NCI-H187 (cell line): Measurements from ENCODE around the gene SH3RF1.

Source experiments
- DNase-seq, 2 experiments: peaks; one replicate each; lab custom pipeline; 2025; lab: John Stamatoyannopoulos, UW

Gene SH3RF1

DNA sequence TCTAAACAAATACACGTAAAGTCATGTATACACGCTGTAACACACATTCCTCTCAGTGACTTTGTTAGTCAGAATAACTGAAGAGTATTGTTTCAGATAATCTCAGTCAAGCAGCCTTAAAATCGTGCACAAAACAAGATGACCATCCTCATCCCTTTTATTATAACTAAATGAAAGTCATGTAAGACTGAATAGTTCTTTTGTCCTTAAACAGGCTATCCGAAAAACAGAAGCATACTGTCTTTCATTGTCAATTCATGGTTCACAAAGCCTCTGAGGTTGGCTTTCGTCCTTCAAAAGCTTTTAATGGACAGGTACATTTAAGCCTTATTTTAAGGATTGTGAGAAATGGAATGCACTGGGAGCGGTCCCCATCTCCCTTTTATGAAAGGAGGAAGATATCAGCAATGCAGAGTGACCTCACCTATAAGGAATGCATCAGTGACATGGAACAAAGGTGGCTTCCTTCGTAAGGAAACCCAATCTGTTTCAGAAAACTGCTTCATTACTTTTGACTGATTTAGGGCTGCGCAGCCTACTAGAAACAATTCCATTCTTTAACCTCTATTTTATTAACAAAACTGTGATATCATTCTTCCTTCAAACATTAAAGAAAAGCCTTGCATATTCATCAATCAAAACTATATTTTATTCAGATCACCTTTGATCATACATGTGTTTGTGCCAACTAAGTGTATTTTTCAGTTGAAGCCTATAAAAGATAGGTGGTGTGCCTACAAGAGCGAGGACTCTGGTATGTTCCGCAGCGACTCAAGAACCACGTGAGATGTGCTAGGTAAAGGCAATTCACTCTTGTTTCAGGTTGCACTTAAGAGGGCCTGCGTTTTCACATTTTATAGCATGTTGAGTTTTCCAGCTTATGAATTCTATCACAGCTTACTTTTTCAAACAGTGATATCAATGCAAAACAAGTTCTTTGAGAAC is 19.2 kb downstream of the SH3RF1 start:
- DNase-seq = no peak

- DNase-seq = no peak
Observed at GRCh38 chr4:169250796-169251195, 20.0 kb downstream of the SH3RF1 start.

- DNase-seq = no peak
Observed at GRCh38 chr4:169249999-169250398, 20.8 kb downstream of the SH3RF1 start.

DNA sequence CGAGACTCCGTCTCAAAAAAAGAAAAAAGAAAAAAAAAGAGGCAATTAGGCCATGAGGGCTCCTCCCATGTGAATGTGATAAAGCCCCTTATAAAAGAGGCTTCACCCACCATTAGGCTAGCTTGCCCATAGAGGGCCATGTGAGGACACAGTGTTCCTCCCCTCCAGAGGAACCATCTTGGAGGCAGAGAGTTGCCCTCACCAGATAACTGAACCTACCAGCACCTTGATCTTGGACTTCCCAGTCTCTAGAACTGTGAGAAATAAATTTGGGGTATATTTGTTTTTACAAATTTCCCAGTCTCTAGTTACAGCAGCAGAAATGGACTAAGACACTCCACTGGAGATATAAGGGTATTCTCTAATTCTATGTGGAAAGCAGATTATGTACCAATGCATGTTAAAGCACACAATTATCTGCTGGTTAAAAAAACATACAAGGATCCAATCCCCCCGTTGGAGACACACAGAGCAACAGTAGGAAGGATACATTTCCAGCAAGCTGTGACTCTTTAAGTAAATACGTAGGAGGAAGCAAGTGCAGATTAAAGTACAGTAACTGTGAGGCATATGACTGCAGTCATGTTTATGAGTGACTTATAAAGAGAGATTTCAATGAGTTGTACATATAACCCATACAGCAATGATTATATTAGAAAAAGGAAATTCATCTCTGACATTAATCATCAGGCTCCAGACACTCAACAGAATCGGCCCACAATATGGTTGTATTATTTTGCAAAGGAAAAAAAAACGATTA is 21.4 kb downstream of the SH3RF1 start:
- DNase-seq = no peak

DNA sequence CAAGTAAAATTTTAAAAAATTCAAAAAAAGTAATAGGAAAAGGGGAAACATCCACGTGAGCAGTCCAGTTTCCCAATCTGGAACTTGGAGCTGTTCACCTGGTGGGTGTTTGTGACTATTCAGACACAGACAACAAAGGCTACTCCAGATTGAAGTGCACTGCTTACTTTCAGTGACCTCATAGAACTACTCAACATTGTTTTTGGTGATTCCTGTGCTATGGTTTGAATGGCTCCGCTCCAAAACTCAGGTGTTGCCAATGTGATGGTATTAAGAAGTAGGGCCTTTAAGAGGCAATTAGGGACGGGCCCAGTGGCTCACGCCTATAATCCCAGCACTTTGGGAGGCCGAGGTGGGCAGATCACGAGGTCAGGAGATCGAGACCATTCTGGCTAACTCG is 22.1 kb downstream of the SH3RF1 start:
- no peak for DNase-seq

DNA sequence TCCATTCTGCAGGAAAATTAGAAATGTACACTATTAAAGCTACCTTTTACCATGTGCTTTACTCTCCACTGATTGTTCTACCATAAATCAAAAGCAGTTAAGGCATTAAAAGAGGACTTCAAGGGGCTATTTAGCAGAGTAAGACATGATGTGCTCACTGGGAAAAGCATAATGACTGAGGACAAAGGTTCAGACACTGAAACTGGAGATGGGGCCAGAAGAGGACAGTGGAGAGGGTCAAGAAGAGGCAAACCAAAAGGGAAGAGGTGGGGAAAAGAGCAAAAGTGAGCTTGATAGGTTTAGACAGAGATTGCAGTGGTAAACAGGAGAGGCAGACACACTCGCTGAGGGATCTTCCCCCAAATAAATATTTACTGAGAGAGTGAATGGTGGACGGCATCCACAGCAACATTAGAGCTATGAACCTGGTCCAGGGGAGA is 23.8 kb downstream of the SH3RF1 start:
- no peak for DNase-seq

DNA sequence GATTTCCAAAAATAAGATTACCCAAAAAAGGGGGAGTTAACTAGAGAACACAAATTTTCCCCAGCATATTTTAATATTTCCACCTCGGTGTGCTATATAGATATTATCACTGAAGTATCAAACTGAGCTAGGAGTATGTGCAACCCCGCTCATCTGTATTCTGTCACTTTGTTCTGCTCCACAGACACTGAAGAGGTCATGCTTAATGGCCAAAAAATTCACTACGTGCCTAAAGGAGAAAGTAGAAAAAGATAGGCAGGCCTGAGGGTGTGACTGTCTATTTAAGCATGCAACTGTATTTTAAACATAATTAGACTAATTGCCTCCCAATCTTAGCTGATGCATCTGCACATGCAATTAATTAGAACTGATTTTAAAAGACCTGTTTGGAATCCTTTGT is 24.5 kb downstream of the SH3RF1 start:
- no peak for DNase-seq

GRCh38 chr4:169245061-169245460 is 25.7 kb downstream of the SH3RF1 start:
- DNase-seq = no peak

- DNase-seq = no peak
Observed at GRCh38 chr4:169243825-169244609, 26.7 kb downstream of the SH3RF1 start.

DNA sequence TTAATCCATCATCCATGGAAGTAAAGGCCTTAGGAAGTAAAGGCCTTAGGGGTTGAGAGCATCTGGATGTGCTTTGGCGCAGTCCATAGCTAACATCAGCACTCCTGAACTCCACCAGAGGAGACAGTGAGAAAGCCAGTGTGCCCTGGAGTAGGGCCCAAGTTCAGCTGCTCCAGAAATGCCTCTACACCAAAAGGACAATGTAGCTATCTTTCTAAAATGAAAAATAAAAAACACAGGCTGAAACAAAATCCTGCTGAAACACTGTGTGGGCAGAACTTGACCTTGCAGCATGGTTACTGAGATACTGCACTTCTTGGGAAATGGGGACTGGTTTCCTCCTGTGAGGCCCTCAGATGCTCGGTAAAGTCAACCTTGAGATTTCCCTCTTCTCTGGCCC is 29.3 kb downstream of the SH3RF1 start:
- no peak for DNase-seq

DNA sequence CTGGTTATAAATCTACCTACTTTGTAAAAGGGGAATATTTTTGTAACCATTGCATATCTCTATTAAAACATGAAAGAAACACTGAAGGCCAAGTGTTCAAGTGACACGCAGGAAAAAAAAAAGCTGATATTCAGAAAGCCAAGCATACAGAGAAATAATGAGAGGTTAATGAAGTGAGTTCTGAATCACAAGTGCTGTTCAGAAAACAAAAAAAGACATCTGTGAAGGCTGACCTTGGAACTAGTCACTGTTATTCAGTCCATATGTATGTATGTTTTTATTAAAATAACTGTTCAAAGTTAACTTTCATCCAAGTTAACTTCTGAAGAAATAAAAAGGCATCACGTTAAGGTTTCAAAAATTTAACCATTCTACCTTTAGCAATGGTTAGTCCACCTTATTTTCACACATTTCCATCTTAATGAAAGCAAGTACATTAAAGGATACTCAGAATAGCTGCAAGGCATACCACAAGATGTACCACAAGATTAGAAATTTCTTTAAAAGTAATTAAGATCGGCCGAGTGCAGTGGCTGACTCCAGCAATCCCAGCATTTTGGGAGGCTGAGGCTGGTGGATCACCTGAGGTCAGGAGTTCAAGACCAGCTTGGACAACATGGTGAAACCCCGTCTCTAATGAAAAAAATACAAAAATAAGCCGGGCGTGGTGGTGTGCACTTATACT is 31.4 kb downstream of the SH3RF1 start:
- no peak for DNase-seq

- DNase-seq = no peak
Observed at GRCh38 chr4:169238445-169238844, 32.3 kb downstream of the SH3RF1 start.

GRCh38 chr4:169236873-169237626 is 33.7 kb downstream of the SH3RF1 start:
- no peak for DNase-seq

DNA sequence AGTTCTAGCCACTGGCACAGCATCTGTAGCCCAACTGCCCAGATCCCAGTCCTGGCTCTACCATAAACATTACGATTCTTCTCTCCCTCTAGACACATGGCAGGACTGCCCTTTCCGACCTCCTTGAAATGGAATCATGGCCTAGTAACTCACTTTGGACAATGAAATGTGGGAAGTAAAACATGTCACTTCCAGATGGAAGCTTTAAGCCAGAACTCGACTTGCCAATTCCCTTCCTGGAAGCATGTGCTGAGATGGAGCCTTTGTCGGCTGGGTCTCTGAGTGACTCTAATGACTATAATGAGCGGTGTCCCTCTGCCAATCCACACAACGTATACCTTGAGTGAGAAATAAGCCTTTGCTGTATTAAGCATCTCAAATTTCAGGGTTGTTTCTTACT is 34.7 kb downstream of the SH3RF1 start:
- no peak for DNase-seq

DNA sequence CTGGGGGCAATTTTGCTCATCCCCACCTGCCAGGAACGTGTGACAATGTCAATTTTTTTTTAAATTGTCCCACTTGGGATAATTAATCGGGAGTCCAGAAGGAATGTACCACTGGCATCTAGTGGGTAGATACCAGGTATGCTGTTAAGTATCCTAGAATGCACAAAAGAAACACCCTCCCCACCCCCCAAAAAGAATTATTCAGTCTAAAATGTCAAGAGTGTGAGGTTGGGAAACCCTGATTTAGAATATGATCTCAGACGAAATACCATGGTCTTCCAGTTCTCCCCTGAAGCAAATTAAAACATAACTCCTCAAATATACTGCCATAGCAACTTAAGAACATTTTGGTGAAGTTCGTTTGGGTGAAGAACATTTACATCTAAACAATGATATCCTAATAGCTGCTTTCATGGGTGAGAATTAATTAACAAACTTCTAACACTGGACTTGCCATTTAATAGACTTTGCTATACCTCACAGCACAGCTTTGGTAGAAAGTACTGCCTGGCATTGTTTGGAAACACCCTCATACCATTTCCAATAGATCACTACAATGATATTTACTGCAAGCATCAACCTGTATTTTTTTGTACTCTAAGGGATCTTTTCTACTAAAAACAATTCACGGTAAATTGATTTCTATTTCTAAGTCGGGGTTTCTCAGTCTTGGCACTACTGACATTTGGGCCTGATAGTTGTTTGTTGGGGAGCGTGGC is 36.5 kb downstream of the SH3RF1 start:
- no peak for DNase-seq

DNA sequence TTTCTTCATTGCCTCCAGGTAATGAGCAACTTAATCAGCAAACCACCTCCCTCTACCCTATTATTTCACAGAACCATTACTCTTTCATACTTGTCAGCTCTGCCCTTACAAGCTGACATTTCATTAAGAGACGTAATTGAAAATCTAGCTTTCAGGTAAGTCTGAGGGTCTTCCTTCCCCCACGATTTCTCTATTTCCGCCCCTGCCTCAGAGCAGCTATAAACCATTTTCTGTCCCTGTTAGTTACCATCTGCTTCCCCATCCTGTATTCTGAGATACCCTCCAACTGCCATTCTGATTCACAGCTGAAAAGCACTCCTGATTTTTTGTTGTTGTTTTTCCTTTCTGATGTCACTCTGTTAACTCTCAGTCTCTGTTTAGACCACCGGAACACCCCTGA is 37.1 kb downstream of the SH3RF1 start:
- DNase-seq = no peak

DNA sequence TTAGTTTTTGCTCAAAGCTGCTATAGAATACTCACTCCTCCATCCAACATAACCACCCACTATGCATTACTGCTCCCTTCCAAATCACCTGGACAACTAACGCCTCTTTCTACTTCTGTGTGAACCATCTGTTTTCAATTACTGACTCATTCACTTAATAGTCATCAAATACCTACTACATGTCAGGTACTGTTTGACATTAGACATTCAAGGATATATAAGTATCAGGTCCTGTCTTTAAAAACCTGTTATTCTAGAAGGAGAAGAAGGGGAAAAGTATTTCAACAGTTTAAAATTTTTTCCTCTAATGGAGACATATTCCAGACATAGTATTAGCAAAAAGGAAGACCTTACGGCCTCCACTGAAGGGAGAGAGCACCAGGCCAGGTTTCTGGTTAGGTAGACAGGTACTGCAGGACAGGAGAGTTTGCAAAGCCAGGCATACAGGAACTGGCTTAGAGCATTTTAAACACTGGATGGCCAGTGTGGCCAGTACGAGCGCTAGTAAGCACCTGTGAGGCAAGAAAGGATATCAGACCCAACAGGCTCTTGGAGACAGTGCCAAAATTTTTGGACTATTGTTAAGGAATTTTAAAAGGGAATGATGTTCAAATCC is 39.0 kb downstream of the SH3RF1 start:
- no peak for DNase-seq

- DNase-seq = no peak
Observed at GRCh38 chr4:169229571-169230028, 41.2 kb downstream of the SH3RF1 start.

DNA sequence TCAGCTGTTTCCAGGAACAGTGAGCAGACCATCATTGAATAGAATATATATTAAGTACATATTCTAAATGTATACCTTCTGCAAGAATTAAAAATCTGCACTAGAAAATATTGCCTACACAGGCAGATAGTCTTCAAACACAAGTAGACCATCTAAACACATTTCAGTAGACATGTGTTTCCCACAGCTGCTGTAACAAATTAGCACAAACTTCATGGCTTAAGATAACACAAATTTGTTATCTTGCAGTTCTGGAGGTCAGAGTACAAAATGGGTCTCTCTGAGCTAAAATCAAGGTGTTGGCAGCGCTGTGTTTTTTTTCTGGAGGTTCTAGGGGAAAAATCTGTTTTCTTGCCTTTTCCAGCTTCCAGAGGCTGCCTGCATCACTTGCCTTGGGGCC is 42.7 kb downstream of the SH3RF1 start:
- DNase-seq = no peak

- no peak for DNase-seq
Observed at GRCh38 chr4:169226565-169226964, 44.2 kb downstream of the SH3RF1 start.
